ENCODE data around the gene TRAF2. TPM values are rescaled to one million over a fixed set of nuclear protein-coding genes. Genes with fewer than 3 reads are reported as not detected.

TRAF2 gene
- total and polyA plus RNA-seq, 2 of the 4 experiments (the other 2 are of a cell fraction): 6.6 to 12.0 TPM

GRCh38 chr9:136958473-136958872, 72.2 kb downstream of the TRAF2 start:
- peaks cover 2% of the 10 kb centered on the region; the same call in 1 of the 2 replicates for H3K9me1 ChIP-seq (ENCODE audit: insufficient read depth, low read length)
- in situ Hi-C loops (cut with MboI; ENCODE audit: low sequenced_read_pairs) (no loop called here), intact Hi-C loops (cut with micrococcal nuclease) (no loop called here), dilution Hi-C loops (cut with HindIII; ENCODE audit: low sequenced_read_pairs, unreplicated experiment) (no loop called here)
- H2AFZ ChIP-seq (replicated peaks; ENCODE audit: low read length, poor library complexity): no peak overlapping the region
- WGBS, 2 experiments (ENCODE audit: extremely low coverage in 2 of 2, insufficient read length in 1 of 2): 72% methylated on average over 5 of the region's 7 CpGs; no CpG with 5 or more reads in 1 of the 2 experiments
- CTCF ChIA-PET: no interaction called here
- no peak overlapping the region for H3K14ac ChIP-seq (replicated peaks; ENCODE audit: low read depth, low read length)
- no peak overlapping the region for H3K9ac ChIP-seq (ENCODE audit: low read depth, low read length)
- H2BK20ac ChIP-seq (ENCODE audit: low read depth, low read length): no peak overlapping the region
- peaks cover 27% of the 10 kb centered on the region for H3K27me3 ChIP-seq (ENCODE audit: control insufficient read depth, insufficient read depth, low read length)
- no peak overlapping the region for H3K4me3 ChIP-seq (ENCODE audit: insufficient read depth, low read depth, low read length)
- H3K18ac ChIP-seq (ENCODE audit: low read depth, low read length): no peak overlapping the region
- peak overlapping the region; percentile 65 for H2AK9ac ChIP-seq (replicated peaks; ENCODE audit: low read depth, low read length, poor library complexity)
- H2BK5ac ChIP-seq (ENCODE audit: low read depth, low read length, poor library complexity, severe bottlenecking): no peak overlapping the region
- H3K4me2 ChIP-seq (ENCODE audit: low read depth, low read length): no peak overlapping the region
- no peak overlapping the region for H3K56ac ChIP-seq (ENCODE audit: extremely low read depth, insufficient read depth, low read length)
- no peak for ATAC-seq (ENCODE audit: low read depth)
- no peaks in the 10 kb centered on the region for H4K20me1 ChIP-seq (ENCODE audit: insufficient read depth, low read length)
- no TSS peak for BruUV-seq (replicated peaks)
- H3K4me1 ChIP-seq (ENCODE audit: control insufficient read depth, insufficient read depth, low read length): no peaks in the 10 kb centered on the region
- H3K4ac ChIP-seq (ENCODE audit: low read depth, low read length): no peak overlapping the region
- H2AK5ac ChIP-seq (ENCODE audit: low read depth, low read length): no peak overlapping the region
- no peak overlapping the region for H4K5ac ChIP-seq (ENCODE audit: low read depth, low read length)
- no peak overlapping the region for H3K23ac ChIP-seq (ENCODE audit: low read depth, low read length)
- POLR2A ChIA-PET (ENCODE audit: unreplicated experiment): no interaction called here
- no peaks in the 10 kb centered on the region for H3K36me3 ChIP-seq (ENCODE audit: control insufficient read depth, insufficient read depth, low read length)
- TF ChIP-seq USF2 (IDR thresholded peaks at IDR 0.05; ENCODE audit: low read depth, low read length) (no peak), POLR2A (IDR thresholded peaks at IDR 0.05; ENCODE audit: low read depth, low read length) (no peak), FOS (IDR thresholded peaks at IDR 0.05; ENCODE audit: low read depth, low read length) (no peak), MAZ (IDR thresholded peaks at IDR 0.05; ENCODE audit: borderline replicate concordance, low read depth, low read length) (no peak), RCOR1 (IDR thresholded peaks at IDR 0.05; ENCODE audit: insufficient replicate concordance, low read length) (no peak), CTCF (conservative IDR thresholded peaks at IDR 0.05; ENCODE audit: low read depth, low read length) (no peak), MXI1 (IDR thresholded peaks at IDR 0.05; ENCODE audit: borderline replicate concordance, low read depth, low read length) (no peak), BHLHE40 (IDR thresholded peaks at IDR 0.05; ENCODE audit: low read depth, low read length) (no peak), MAFK (IDR thresholded peaks at IDR 0.05; ENCODE audit: low read depth, low read length) (no peak), ELK1 (IDR thresholded peaks at IDR 0.05; ENCODE audit: borderline replicate concordance, low read depth, low read length) (no peak), NFE2L2 (IDR thresholded peaks at IDR 0.05; ENCODE audit: low read depth, low read length) (no peak), RAD21 (IDR thresholded peaks at IDR 0.05; ENCODE audit: low read length) (no peak)
- no peak overlapping the region for H2BK15ac ChIP-seq (ENCODE audit: low read depth, low read length)
- H3K9me3 ChIP-seq (ENCODE audit: control insufficient read depth, insufficient read depth, low read length): peaks cover 3% of the 10 kb centered on the region
- no peak overlapping the region for H4K8ac ChIP-seq (ENCODE audit: low read depth in 2 of 2, low read length in 2 of 2)
- H3K27ac ChIP-seq (ENCODE audit: insufficient read depth, low read length): no peak overlapping the region
- DNase-seq: no peak
- H2BK120ac ChIP-seq (ENCODE audit: low read depth, low read length): no peak overlapping the region
- H4K91ac ChIP-seq (ENCODE audit: insufficient read depth, low read depth, low read length): no peak overlapping the region
- H3K79me1 ChIP-seq (ENCODE audit: low read depth in 1 of 2, low read length in 2 of 2): no peaks in the 10 kb centered on the region
